ENCODE data around the gene FAM180A.
"Not testable (repeated sequence)": the region's sequence is repeated elsewhere in the genome, so short reads cannot be mapped to it uniquely, and the experiment has no call there.

FAM180A gene

GRCh38 chr7:135706858-135707569, 41.6 kb downstream of the FAM180A start:
- DNase-seq (ENCODE audit: low read depth) = no peak

GRCh38 chr7:135706038-135706742, 42.4 kb downstream of the FAM180A start:
- TF ChIP-seq CTCF (IDR thresholded peaks at IDR 0.05; ENCODE audit: control insufficient read depth, extremely low read depth, insufficient read depth) = no peak
- no peak for DNase-seq (ENCODE audit: low read depth)
- H3K4me3 ChIP-seq (ENCODE audit: low read depth, low read length) = no peak overlapping the region

More at GRCh38 chr7:135706858-135707569, 41.6 kb downstream of the FAM180A start:
- H3K4me3 ChIP-seq (ENCODE audit: low read depth, low read length) = no peak overlapping the region
- no peak for TF ChIP-seq CTCF (IDR thresholded peaks at IDR 0.05; ENCODE audit: control insufficient read depth, extremely low read depth, insufficient read depth)

- DNase-seq (ENCODE audit: low read depth) = no peak
- no peak overlapping the region for H3K4me3 ChIP-seq (ENCODE audit: low read depth, low read length)
- no peak for TF ChIP-seq CTCF (IDR thresholded peaks at IDR 0.05; ENCODE audit: control insufficient read depth, extremely low read depth, insufficient read depth)
Observed at GRCh38 chr7:135704698-135705097, 43.9 kb downstream of the FAM180A start.

- H3K4me3 ChIP-seq (ENCODE audit: low read depth, low read length) = no peak overlapping the region
- DNase-seq (ENCODE audit: low read depth) = no peak
- no peak for TF ChIP-seq CTCF (IDR thresholded peaks at IDR 0.05; ENCODE audit: control insufficient read depth, extremely low read depth, insufficient read depth)
Observed at GRCh38 chr7:135704074-135704473, 44.5 kb downstream of the FAM180A start.

GRCh38 chr7:135697276-135698049, 51.1 kb downstream of the FAM180A start:
- no peak for DNase-seq (ENCODE audit: low read depth)
- no peak overlapping the region for H3K4me3 ChIP-seq (ENCODE audit: low read depth, low read length)
- no peak for TF ChIP-seq CTCF (IDR thresholded peaks at IDR 0.05; ENCODE audit: control insufficient read depth, extremely low read depth, insufficient read depth)

GRCh38 chr7:135693558-135693957, 55.1 kb downstream of the FAM180A start:
- no peak overlapping the region for H3K4me3 ChIP-seq (ENCODE audit: low read depth, low read length)
- DNase-seq (ENCODE audit: low read depth) = no peak
- no peak for TF ChIP-seq CTCF (IDR thresholded peaks at IDR 0.05; ENCODE audit: control insufficient read depth, extremely low read depth, insufficient read depth)

- DNase-seq (ENCODE audit: low read depth); H3K4me3 ChIP-seq (ENCODE audit: low read depth, low read length): not testable (repeated sequence)
Observed at GRCh38 chr7:135692606-135693005, 56.0 kb downstream of the FAM180A start.

All from LNCaP clone FGC (cell line).